HG03175 (cell line): Measurements from ENCODE around the gene C1QTNF5.

Source experiments
- ATAC-seq: cut with Tn5 transposase; IDR thresholded peaks from one replicate; pipeline ENCODE4 v1.9.1; 2021; ENCODE audit warnings: mild to moderate bottlenecking, moderate library complexity; ENCODE audit not compliant: unreplicated experiment

C1QTNF5 gene

GRCh38 chr11:119373059-119373920 is 32.6 kb upstream of the C1QTNF5 start:
- no peak for ATAC-seq

- no peak for ATAC-seq
These were observed 31.8 kb upstream of the C1QTNF5 start for GRCh38 chr11:119372260-119373058.

- ATAC-seq, result no peak
These were observed 31.1 kb upstream of the C1QTNF5 start for GRCh38 chr11:119371778-119372182.

- no peak for ATAC-seq
These were observed 30.5 kb upstream of the C1QTNF5 start for GRCh38 chr11:119371067-119371601.

- ATAC-seq, result no peak
These were observed 29.9 kb upstream of the C1QTNF5 start for GRCh38 chr11:119370486-119371046.

- ATAC-seq, result no peak
These were observed 28.6 kb upstream of the C1QTNF5 start for GRCh38 chr11:119369132-119369925.

- no peak for ATAC-seq
These were observed 27.7 kb upstream of the C1QTNF5 start for GRCh38 chr11:119368121-119369034.

- no peak for ATAC-seq
These were observed 27.0 kb upstream of the C1QTNF5 start for GRCh38 chr11:119367661-119368120.

- ATAC-seq, result no peak
These were observed 26.3 kb upstream of the C1QTNF5 start for GRCh38 chr11:119366690-119367620.

GRCh38 chr11:119365071-119365591 is 24.4 kb upstream of the C1QTNF5 start:
- no peak for ATAC-seq

GRCh38 chr11:119363851-119364590 is 23.3 kb upstream of the C1QTNF5 start:
- ATAC-seq, result peak; percentile 45

GRCh38 chr11:119363081-119363850 is 22.6 kb upstream of the C1QTNF5 start:
- no peak for ATAC-seq

- ATAC-seq, result no peak
These were observed 22.0 kb upstream of the C1QTNF5 start for GRCh38 chr11:119362741-119363080.

GRCh38 chr11:119361941-119362725 is 21.4 kb upstream of the C1QTNF5 start:
- no peak for ATAC-seq

- ATAC-seq, result no peak
These were observed 20.5 kb upstream of the C1QTNF5 start for GRCh38 chr11:119361056-119361787.
